UCSD-AML1 (cell line): ENCODE results near the gene COG4.
"Not testable (repeated sequence)": the region's sequence is repeated elsewhere in the genome, so short reads cannot be mapped to it uniquely, and the experiment has no call there.

Experiments
- DNase-seq: peaks from one replicate; lab custom pipeline; 2025; ENCODE audit not compliant: unreplicated experiment; lab: John Stamatoyannopoulos, UW

COG4 gene

GRCh38 chr16:70527315-70527996 is 4.1 kb upstream of the COG4 start:
- DNase-seq: no peak

GRCh38 chr16:70526403-70526802 is 3.0 kb upstream of the COG4 start:
- no peak for DNase-seq

DNA sequence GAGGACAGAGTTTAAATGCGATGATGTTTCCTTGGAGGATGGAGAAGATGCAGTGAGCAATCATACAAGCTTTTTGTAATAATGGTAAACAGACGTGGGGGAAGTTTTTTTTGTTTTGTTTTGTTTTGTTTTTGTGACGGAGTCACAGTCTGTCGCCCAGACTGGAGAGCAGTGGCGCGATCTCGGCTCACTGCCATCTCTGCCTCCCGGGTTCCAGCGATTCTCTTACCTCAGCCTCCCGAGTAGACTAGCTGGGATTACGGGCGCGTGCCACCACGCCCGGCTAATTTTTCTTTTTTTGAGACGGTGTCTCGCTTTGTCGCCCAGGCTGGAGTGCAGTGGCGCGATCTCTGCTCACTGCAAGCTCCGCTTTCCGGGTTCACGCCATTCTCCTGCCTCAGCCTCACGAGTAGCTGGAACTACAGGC is 1.1 kb upstream of the COG4 start:
- DNase-seq: not testable (repeated sequence)

DNA sequence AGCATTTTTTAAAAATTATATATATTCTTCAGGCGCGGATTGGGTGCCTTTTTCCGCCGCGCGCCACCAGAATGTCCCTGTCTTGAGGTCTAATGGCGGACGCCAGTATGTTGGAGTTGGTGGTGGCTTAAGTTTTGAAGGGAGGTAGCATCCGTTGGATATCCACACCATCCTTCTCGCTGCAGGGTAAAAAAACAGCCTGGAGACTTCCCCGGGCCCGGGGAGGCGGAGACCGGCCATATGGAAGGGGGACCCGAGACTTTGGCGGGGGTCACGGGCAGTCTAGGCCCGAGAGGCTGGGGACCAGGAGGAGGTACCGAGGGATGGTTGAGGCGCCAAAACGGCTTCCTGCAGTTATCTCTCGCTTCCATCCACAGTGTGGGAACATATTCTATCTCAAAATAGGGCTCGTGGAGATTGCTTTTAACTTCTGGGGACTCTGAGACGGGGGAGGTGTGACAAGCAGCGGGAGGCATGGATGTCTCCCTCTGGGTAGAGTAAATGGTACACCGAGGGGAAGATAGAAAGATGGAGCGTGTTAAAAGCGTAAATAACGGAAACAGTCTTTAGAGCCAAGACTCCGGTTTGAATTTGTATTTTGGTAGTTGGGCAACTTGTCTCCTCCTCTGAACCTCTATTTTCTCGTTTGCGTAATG is 517 bp upstream of the COG4 start, which contains the start of gene SF3B3:
Gene SF3B3, plus strand, starts transcription at position 74 of the 656 bp plus-strand sequence. CDS start 2,841 bp downstream, outside the sequence.
- peak; percentile 84 for DNase-seq

DNA sequence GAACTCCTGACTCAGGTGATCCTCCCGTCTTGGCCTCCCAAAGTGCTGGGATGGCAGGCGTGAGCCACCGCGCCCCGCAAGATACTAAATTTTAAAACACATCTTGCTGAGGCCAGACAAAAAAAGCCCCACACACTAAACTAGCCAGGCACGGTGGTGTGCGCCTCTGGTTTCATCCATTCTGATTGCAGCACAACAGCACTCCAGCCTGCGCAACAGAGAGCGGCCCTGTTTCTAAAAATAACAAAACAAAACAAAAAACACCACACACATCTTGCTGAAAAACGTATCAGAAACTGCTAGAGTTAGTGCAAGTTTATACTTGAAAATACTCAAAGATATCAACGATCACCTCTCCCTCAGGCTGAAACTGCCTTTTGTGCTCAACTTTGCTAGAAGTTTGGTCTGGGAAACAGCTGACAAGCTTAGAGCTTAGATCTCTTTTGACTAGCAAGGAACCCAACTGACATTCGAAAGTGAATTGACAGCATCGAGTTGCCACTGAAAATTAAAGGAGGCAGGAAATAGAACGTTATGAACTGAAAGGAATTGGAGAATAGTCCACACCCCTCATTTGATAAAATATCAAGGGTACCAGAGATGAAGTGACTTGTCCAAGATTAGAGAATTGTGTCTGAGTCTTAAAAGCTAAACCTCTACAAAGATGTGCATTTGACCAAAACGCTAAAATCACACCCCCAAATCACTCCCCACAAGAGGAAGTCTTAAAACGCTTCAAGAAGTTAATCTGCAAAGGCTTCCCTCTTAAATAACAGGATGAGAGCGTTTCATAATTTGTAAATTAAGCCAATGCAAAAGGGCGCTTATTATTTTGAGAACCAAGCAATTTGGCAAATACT is 908 bp downstream of the COG4 start:
- no peak for DNase-seq

DNA sequence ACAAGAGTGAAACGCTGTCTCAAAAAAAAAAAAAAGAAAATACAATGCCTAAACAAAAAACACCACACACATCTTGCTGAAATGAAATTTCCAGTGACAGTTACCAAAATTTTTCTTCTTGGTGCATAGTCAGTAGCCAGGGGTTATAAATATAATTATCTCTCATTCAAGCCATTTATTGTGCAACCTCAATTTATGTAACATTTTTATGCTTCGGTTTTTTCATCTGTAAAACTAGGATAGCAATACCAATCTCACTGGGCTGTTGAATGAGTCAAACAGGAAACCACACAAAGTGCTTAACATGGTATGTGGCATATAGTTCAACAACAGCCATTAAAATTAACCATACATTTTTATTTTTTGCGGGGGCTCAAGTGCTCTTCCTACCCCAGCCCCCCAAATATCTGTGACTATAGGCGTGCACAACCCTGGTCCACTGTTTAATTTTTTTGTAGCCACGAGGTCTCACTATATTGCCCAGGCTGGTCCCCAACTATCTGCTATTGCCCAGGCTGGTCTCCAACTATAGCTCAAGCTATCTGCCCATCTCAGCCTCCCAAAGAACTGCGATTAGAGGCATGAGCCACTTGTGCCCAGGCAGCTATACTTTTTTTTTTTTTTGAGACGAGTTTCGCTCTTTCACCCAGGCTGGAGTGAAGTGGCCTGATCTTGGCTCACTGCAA is 2.6 kb downstream of the COG4 start:
- peak; percentile 17 for DNase-seq

DNA sequence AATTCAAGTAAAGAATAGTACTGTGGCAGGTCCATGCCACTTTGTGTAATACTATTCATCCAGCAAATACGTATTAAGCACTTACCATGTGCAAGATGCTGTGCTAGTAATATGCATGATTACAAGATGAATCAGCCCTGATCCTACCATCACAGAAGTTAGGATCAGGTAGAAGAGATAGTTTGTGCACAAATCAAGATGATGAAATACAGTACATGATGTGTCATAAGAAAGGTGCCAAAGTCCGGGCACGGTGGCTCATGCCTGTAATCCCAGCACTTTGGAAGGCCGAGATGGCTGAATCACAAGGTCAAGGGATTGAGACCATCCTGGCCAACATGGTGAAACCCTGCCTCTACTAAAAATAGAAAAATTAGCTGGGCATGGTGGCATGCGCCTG is 10.9 kb downstream of the COG4 start:
- no peak for DNase-seq

GRCh38 chr16:70511833-70512232 is 11.5 kb downstream of the COG4 start:
- no peak for DNase-seq

DNA sequence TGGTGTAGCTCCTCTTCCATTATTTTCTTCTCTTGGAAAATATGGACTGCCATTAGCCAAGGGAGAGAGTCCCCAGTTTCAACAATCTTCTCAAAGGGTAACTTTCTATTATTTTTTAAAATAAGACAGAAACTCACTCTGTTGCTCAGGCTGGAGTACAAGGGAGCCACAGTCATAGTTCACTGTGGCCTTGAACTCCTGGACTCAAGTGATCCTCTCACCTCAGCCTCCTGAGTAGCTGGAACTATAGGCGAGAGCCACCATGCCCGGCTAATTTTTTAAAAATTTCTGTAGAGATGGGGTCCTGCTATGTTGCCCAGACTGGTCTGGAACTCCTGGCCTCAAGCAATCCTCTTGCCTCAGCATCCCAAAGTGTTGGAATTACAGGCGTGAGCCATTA is 13.1 kb downstream of the COG4 start:
- DNase-seq: no peak

- no peak for DNase-seq
These were observed 14.6 kb downstream of the COG4 start for GRCh38 chr16:70508752-70509151.

- DNase-seq: no peak
These were observed 26.8 kb downstream of the COG4 start for GRCh38 chr16:70496513-70496912.

DNA sequence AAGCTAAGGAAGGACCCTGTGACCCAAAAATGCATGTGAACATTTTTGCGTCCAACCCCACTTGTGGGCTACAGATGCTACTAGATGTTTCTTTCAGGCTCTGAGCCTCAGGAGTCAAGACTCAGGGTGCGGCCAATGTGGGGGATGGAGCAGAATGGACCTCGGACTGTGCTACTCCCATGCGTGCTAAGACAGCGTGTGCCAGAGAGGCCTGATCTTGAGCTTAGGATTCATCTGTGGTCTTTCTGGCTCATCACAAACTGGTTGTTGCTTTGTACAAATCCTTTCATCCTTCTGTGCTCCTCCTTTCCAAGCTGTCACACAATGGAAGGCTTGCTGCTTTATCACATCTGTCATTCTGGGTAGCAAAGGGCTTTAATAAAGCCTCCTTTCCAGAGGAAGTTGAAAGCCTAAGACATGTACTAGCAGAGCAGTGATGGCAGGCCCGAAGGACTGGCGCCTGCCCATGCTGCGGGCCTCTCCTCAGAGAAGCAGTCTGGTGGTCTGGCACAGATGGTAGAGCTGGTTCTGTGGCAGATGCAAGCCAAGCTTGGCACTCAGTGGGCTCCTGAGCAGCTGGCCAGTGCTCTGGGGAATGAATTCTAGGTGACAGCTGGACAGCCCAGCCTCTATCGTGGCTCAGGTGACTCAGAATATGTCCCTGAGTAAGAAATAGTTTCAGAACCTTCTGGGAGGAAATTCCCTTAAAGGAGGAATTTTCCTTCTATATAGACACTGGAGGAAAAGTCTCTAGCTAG is 27.8 kb downstream of the COG4 start:
- no peak for DNase-seq

- no peak for DNase-seq
These were observed 28.6 kb downstream of the COG4 start for GRCh38 chr16:70494777-70495176.

DNA sequence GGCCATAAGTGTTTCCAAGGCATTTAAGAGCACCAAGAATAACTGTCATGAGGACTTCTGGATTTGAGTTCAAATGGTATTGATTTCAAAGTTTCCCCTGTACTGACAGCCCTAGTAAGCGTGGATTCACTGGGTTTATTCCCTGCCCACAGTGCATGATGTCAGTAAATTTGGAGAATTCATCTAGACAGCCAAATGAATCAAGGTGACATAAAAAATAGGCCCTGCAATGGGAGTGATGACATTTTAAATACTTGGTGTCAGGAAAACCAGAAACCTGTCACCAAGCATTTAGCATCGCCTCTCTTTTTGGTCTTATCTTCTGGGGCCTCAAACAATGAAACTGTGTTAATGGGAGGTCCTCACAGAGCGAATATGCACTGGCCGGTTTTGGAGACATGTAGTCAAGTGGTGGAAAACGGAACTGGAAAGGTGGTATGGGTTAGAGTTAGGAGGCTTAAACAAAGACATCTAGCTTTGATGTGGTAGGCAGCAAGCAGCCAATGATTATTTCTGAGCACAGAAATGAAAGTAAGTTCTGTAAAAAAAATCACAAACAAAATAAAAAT is 29.1 kb downstream of the COG4 start:
- DNase-seq: no peak

DNA sequence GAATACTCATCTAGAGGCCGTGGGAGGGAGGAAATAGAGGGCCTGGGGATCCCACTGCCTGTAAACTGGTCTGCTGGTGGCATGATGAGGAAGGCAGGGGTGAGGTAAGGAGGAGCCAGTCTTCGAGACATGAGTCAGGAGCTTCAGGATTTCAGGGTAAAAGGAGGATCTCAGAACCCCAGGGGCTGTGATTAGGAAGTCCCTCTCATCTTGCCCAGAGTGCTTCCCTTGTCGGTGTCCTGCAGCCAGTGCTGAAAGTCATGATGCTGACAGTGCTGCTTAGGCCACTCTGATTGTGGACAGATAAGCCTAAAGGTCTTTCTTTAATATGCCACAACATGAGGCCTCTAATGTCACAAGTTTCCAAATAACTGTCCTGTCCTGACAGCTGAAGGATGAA is 29.6 kb downstream of the COG4 start:
- DNase-seq: no peak

DNA sequence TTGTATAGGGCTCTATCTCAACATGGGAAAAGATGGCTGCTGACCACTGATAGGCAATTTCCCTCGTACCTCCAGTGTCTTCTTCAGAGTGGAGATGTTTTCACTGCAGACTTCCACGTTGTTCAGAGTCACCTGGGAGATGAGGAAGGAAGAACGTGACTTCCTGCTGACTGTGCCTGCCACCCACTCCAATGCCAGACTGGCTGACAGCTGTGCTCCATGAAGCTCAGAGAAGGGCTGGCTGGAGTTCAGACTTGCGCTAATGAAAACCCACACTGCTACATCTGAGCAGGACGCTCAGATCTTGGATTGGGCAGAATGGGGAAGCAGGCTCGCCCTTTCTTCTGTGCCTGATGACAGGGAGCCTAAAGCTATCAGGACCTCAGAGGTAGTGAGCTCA is 33.1 kb downstream of the COG4 start:
- DNase-seq: no peak

DNA sequence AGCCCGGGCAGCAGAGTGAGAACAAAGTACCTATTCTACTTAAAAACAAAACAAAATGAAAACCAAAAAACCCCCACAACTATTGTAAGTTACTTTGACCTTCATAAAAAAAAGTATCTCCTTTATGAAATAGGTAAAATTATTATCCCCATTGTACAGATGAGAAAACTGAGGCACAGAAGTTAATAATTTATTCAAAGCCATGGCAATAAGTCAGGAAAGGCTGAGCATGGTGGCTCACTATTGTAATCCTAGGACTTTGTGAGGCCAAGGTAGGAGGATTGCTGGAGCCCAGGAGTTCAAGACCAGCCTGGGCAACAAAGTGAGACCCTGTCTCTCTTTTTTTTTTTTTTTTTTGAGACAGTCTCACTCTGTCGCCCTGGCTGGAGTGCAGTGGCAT is 38.5 kb downstream of the COG4 start:
- no peak for DNase-seq

GRCh38 chr16:70483426-70483825 is 39.9 kb downstream of the COG4 start:
- no peak for DNase-seq

- DNase-seq: no peak
These were observed 40.7 kb downstream of the COG4 start for GRCh38 chr16:70482624-70483023.

DNA sequence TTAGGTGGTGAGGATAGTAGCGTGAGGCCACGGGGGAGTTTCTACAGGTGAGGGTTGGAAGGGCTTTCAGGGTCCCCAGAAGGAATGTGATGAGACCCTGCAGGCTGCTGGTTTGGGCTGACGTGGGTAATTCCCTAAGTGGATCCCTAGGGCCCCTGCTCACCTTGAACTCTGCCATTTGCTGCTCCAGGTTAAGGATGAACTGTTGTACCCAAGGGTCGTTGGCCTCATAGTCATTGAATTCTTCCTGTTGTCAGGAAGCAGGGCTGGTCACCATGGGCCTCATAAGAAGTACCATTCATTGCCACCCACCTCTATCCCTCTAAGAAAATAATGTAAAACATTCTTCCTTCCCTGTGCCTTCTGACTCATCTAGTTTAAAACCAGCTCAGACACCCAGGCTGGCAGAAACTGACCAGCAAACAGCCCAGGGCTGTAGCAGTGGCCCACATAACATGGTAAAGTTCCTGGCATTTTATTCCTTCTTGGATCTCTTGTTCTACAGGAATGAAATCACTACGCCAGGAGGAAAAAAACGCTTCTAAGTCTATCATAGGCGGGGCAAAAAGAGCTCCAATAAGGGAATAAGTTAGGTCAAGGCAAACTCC is 41.3 kb downstream of the COG4 start:
- DNase-seq: no peak
